Activated T-cell treated with anti-CD3 and anti-CD28 coated beads, Interleukin-2, amount 50 U/mL, for 1 hour (primary cell): ENCODE results near the gene ZMYND8.
"Not testable (repeated sequence)": the region's sequence is repeated elsewhere in the genome, so short reads cannot be mapped to it uniquely, and the experiment has no call there.

Source experiments
- DNase-seq: peaks from one replicate; pipeline ENCODE4 v3.0.0-alpha.2; 2020

The ZMYND8 gene

GRCh38 chr20:47281376-47281775 is 75.1 kb downstream of the ZMYND8 start:
- DNase-seq, result no peak

GRCh38 chr20:47280668-47281067 is 75.8 kb downstream of the ZMYND8 start:
- no peak for DNase-seq

- DNase-seq, result no peak
Observed at GRCh38 chr20:47280228-47280627, 76.3 kb downstream of the ZMYND8 start.

- DNase-seq, result no peak
Observed at GRCh38 chr20:47278907-47279348, 77.6 kb downstream of the ZMYND8 start.

- not testable (repeated sequence) for DNase-seq
Observed at GRCh38 chr20:47277535-47277872, 79.0 kb downstream of the ZMYND8 start.

- DNase-seq, result no peak
Observed at GRCh38 chr20:47276851-47277534, 79.5 kb downstream of the ZMYND8 start.

- no peak for DNase-seq
Observed at GRCh38 chr20:47276251-47276650, 80.2 kb downstream of the ZMYND8 start.

- no peak for DNase-seq
Observed at GRCh38 chr20:47275548-47275947, 81.0 kb downstream of the ZMYND8 start.

GRCh38 chr20:47274401-47275108 is 81.9 kb downstream of the ZMYND8 start:
- DNase-seq, result no peak

- DNase-seq, result no peak
Observed at GRCh38 chr20:47273591-47274235, 82.8 kb downstream of the ZMYND8 start.

GRCh38 chr20:47272893-47273590 is 83.5 kb downstream of the ZMYND8 start:
- no peak for DNase-seq

GRCh38 chr20:47271046-47271615 is 85.4 kb downstream of the ZMYND8 start:
- DNase-seq, result no peak

- no peak for DNase-seq
Observed at GRCh38 chr20:47269309-47270165, 87.0 kb downstream of the ZMYND8 start.

GRCh38 chr20:47267621-47268020 is 88.9 kb downstream of the ZMYND8 start:
- no peak for DNase-seq

GRCh38 chr20:47266847-47267515 is 89.5 kb downstream of the ZMYND8 start:
- no peak for DNase-seq

GRCh38 chr20:47265984-47266383 is 90.5 kb downstream of the ZMYND8 start:
- no peak for DNase-seq

- DNase-seq, result no peak
Observed at GRCh38 chr20:47265214-47265613, 91.3 kb downstream of the ZMYND8 start.

GRCh38 chr20:47264137-47264769 is 92.2 kb downstream of the ZMYND8 start:
- not testable (repeated sequence) for DNase-seq

- no peak for DNase-seq
Observed at GRCh38 chr20:47263465-47264084, 92.9 kb downstream of the ZMYND8 start.

- no peak for DNase-seq
Observed at GRCh38 chr20:47263080-47263464, 93.4 kb downstream of the ZMYND8 start.
